Measurements from ENCODE around the gene KPRP. TPM values are rescaled to one million over a fixed set of nuclear protein-coding genes. Genes with fewer than 3 reads are reported as not detected.

Gene KPRP
- total and polyA plus RNA-seq, 11 donors, result not detected

DNA sequence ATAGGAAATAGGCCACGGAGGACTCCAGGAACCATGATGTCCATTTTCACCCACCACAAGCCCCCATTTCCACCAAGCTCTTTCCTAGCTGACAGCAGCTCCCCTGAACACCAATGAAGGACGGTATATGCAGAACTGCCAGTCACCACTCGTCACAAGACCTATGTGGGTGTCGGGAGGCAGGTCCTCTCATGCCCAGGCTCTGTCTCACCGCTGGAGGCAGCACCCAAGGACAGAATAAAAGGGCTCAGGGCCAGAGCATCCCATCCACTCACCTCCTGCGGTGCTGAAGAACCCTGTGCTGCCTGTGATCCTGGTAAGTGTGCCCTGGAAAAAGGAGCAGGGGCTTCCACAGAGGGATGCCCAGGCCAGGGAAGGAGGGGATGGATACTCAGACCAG lies 17.1 kb downstream of the KPRP start, which contains the start of gene LCE1F:
TSS of gene LCE1F (plus strand) at position 266 of the 400 bp plus-strand sequence. CDS start 1,232 bp downstream, outside the sequence.
- H3K9me3 ChIP-seq, result peaks cover 0 to 5% (median 0%) of the 10 kb centered on the region in 12 donors
- H3K27ac ChIP-seq, result no peak within 1 kb of the TSS
- H3K27me3 ChIP-seq, result no peaks in the 10 kb centered on the region
- WGBS, 4 donors, result 57 to 65% (median 58%) methylated on average over 5 to 6 of the region's 6 CpGs
- no peak for TF ChIP-seq POLR2A (IDR thresholded peaks at IDR 0.05)
- TF ChIP-seq, protein P1, sequence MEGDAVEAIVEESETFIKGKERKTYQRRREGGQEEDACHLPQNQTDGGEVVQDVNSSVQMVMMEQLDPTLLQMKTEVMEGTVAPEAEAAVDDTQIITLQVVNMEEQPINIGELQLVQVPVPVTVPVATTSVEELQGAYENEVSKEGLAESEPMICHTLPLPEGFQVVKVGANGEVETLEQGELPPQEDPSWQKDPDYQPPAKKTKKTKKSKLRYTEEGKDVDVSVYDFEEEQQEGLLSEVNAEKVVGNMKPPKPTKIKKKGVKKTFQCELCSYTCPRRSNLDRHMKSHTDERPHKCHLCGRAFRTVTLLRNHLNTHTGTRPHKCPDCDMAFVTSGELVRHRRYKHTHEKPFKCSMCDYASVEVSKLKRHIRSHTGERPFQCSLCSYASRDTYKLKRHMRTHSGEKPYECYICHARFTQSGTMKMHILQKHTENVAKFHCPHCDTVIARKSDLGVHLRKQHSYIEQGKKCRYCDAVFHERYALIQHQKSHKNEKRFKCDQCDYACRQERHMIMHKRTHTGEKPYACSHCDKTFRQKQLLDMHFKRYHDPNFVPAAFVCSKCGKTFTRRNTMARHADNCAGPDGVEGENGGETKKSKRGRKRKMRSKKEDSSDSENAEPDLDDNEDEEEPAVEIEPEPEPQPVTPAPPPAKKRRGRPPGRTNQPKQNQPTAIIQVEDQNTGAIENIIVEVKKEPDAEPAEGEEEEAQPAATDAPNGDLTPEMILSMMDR (IDR thresholded peaks at IDR 0.05), result no peak
- H3K4me1 ChIP-seq, result no peaks in the 10 kb centered on the region
- DNase-seq (no peak), ATAC-seq (no peak)
- intact Hi-C loops (cut with DNase I), result no loop called here
- H3K4me3 ChIP-seq, result no peak within 1 kb of the TSS
- H3K36me3 ChIP-seq, result no peaks in the 10 kb centered on the region

DNA sequence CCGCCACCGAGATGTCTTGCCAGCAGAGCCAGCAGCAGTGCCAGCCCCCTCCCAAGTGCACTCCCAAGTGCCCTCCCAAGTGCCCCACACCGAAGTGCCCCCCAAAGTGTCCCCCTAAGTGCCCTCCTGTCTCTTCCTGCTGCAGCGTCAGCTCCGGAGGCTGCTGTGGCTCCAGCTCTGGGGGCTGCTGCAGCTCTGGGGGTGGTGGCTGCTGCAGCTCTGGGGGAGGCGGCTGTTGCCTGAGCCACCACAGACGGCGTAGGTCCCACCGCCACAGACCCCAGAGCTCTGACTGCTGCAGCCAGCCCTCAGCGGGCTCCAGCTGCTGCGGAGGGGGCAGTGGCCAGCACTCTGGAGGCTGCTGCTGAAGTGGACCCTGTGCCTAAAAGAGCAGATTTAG lies 18.5 kb downstream of the KPRP start:
- ATAC-seq (no peak), DNase-seq (no peak)
- H3K27me3 ChIP-seq, result no peaks in the 10 kb centered on the region
- H3K4me1 ChIP-seq, result no peaks in the 10 kb centered on the region
- H3K9me3 ChIP-seq, result peaks cover 0 to 5% (median 0%) of the 10 kb centered on the region in 12 donors
- intact Hi-C loops (cut with DNase I), result no loop called here
- H3K36me3 ChIP-seq, result no peaks in the 10 kb centered on the region
- no peak overlapping the region for H3K4me3 ChIP-seq
- 60 to 76% (median 70%) methylated on average over 2 to 11 of the region's 11 CpGs for WGBS, 4 donors
- H3K27ac ChIP-seq, result no peak overlapping the region
- TF ChIP-seq POLR2A (IDR thresholded peaks at IDR 0.05), result no peak
- TF ChIP-seq, protein P1 (IDR thresholded peaks at IDR 0.05), result no peak

DNA sequence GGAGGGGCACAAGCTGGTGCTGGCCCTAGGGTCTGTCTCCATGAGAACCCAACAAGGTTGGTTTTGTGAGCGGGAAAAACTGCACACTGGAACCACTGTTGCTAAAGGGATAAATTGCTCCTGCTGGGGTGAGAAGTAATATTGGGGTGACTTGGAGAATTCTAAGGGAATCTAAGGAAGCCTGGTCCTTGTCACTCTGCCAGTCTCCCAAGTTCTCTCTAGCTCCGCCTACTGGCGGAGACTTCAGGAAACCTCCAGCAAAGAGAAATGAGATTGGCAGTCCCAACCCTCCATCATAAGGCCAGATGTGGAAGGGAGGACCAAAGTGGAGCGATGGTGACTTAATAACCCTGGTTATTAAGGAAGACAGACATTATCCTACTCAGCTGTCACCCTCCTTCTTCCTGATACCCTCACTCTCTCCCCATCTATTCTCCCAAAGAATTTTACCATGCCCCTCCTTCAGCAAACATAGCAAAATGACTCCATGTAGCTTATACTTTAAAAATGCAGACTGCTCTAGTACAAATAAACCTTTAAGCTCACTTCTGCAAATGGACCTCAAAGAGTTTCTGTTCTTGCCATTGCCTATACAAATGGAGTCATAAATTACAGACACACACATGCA lies 19.8 kb downstream of the KPRP start:
- TF ChIP-seq, protein P1 (IDR thresholded peaks at IDR 0.05), result no peak
- TF ChIP-seq POLR2A (IDR thresholded peaks at IDR 0.05), result no peak
- DNase-seq (no peak), ATAC-seq (no peak)
- H3K4me1 ChIP-seq, result no peaks in the 10 kb centered on the region
- 39 to 58% (median 45%) methylated on average over 4 of the region's 4 CpGs for WGBS, 4 donors
- peaks cover 0 to 4% (median 0%) of the 10 kb centered on the region in 9 donors for H3K27me3 ChIP-seq
- no peak overlapping the region for H3K27ac ChIP-seq
- intact Hi-C loops (cut with DNase I), result no loop called here
- peaks cover 0 to 5% (median 0%) of the 10 kb centered on the region in 12 donors for H3K9me3 ChIP-seq
- H3K36me3 ChIP-seq, result no peaks in the 10 kb centered on the region
- no peak overlapping the region for H3K4me3 ChIP-seq

DNA sequence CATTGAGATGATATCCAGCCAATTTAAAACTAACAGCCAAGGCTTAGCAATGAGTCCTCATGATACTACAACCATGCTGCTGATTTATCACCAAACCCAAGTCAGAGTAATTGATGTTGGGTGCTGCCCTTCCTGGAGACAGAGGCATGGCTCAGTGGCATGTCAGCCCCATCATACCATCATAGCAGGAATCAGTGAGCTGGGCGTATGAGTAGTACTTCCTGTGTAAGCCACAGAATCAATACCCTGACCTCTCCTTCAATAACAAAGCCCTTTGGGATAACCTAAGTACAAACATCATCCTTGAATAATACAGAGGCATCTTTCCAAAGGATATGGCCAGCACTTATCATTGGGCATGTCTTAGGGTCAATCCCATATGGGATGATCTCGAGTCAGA lies 25.3 kb downstream of the KPRP start:
- H3K4me3 ChIP-seq, result no peak overlapping the region
- intact Hi-C loops (cut with DNase I), result no loop called here
- ATAC-seq (no peak), DNase-seq (no peak)
- H3K36me3 ChIP-seq, result no peaks in the 10 kb centered on the region
- no peaks in the 10 kb centered on the region for H3K4me1 ChIP-seq
- H3K27ac ChIP-seq, result no peak overlapping the region
- TF ChIP-seq, protein P1 (IDR thresholded peaks at IDR 0.05), result no peak
- TF ChIP-seq POLR2A (IDR thresholded peaks at IDR 0.05), result no peak
- no peaks in the 10 kb centered on the region for H3K9me3 ChIP-seq
- 45 to 60% (median 48%) methylated on average over 2 of the region's 2 CpGs for WGBS, 4 donors
- peaks cover 0 to 23% (median 0%) of the 10 kb centered on the region in 9 donors for H3K27me3 ChIP-seq

Data from heart left ventricle (tissue), 16 donors.